ENCODE results near the gene ATAD3C. TPM values are rescaled to one million over a fixed set of nuclear protein-coding genes. Genes with fewer than 3 reads are reported as not detected.

ATAD3C gene
- total and polyA plus RNA-seq, 4 experiments from 2014 or later: 1.5 to 2.1 (median 1.7) TPM

GRCh38 chr1:1424707-1425106 lies 24.8 kb upstream of the ATAD3C start:
- H3K27ac Mint-ChIP-seq: no peak overlapping the region
- no peak for DNase-seq
- H3K9me3 Mint-ChIP-seq: no peaks in the 10 kb centered on the region
- Histone ChIP-seq H3K9me3 (ENCODE audit: control insufficient read depth in 1 of 2, low read length in 2 of 2) (no peaks in the 10 kb centered on the region), H3K27me3 (ENCODE audit: insufficient read depth, low read length) (no peaks in the 10 kb centered on the region), H3K36me3 (ENCODE audit: insufficient read depth, low read length) (no peaks in the 10 kb centered on the region), H3K4me1 (ENCODE audit: insufficient read depth, low read length) (no peaks in the 10 kb centered on the region), H3K4me3 (ENCODE audit: low read length in 2 of 2) (no peak overlapping the region), H3K27ac (ENCODE audit: low read depth, low read length) (no peak overlapping the region)
- intact Hi-C loops (cut with micrococcal nuclease): no loop called here
- peaks cover 17 to 22% of the 10 kb centered on the region in 2 donors for H3K27me3 Mint-ChIP-seq
- peaks cover 0 to 5% (median 2%) of the 10 kb centered on the region in 4 donors for H3K4me1 Mint-ChIP-seq
- no peaks in the 10 kb centered on the region for H3K36me3 Mint-ChIP-seq
- H3K4me3 Mint-ChIP-seq: peak overlapping the region in 1 of 8 donors; percentile 17
- POLR2A ChIA-PET (ENCODE audit: partially characterized antibody): no interaction called here
- CTCF ChIA-PET (ENCODE audit: partially characterized antibody): no interaction called here

- DNase-seq: no peak
- Mint-ChIP-seq H3K27ac (no peak overlapping the region), H3K36me3 (no peaks in the 10 kb centered on the region), H3K4me3 (no peak overlapping the region), H3K4me1 (peaks cover 0 to 5% (median 2%) of the 10 kb centered on the region in 4 donors), H3K27me3 (peaks cover 21 to 24% of the 10 kb centered on the region in 2 donors), H3K9me3 (no peaks in the 10 kb centered on the region)
- H3K27me3 ChIP-seq (ENCODE audit: insufficient read depth, low read length): no peaks in the 10 kb centered on the region
- CTCF ChIA-PET (ENCODE audit: partially characterized antibody): no interaction called here
- intact Hi-C loops (cut with micrococcal nuclease): no loop called here
- H3K27ac ChIP-seq (ENCODE audit: low read depth, low read length): no peak overlapping the region
- H3K4me3 ChIP-seq (ENCODE audit: low read length in 2 of 2): no peak overlapping the region
- H3K4me1 ChIP-seq (ENCODE audit: insufficient read depth, low read length): no peaks in the 10 kb centered on the region
- H3K36me3 ChIP-seq (ENCODE audit: insufficient read depth, low read length): no peaks in the 10 kb centered on the region
- H3K9me3 ChIP-seq (ENCODE audit: control insufficient read depth in 1 of 2, low read length in 2 of 2): no peaks in the 10 kb centered on the region
- POLR2A ChIA-PET (ENCODE audit: partially characterized antibody): no interaction called here
Observed at GRCh38 chr1:1425426-1425752, 24.1 kb upstream of the ATAD3C start.

- no peak overlapping the region for H3K27ac ChIP-seq (ENCODE audit: low read depth, low read length)
- H3K9me3 ChIP-seq (ENCODE audit: control insufficient read depth in 1 of 2, low read length in 2 of 2): no peaks in the 10 kb centered on the region
- H3K27me3 Mint-ChIP-seq: peaks cover 21 to 24% of the 10 kb centered on the region in 2 donors
- POLR2A ChIA-PET (ENCODE audit: partially characterized antibody): no interaction called here
- no peak overlapping the region for H3K4me3 ChIP-seq (ENCODE audit: low read length in 2 of 2)
- intact Hi-C loops (cut with micrococcal nuclease): no loop called here
- DNase-seq: no peak
- H3K4me3 Mint-ChIP-seq: no peak overlapping the region
- H3K27ac Mint-ChIP-seq: no peak overlapping the region
- CTCF ChIA-PET (ENCODE audit: partially characterized antibody): no interaction called here
- H3K4me1 Mint-ChIP-seq: peaks cover 0 to 5% (median 2%) of the 10 kb centered on the region in 4 donors
- no peaks in the 10 kb centered on the region for H3K27me3 ChIP-seq (ENCODE audit: insufficient read depth, low read length)
- no peaks in the 10 kb centered on the region for H3K36me3 ChIP-seq (ENCODE audit: insufficient read depth, low read length)
- H3K36me3 Mint-ChIP-seq: no peaks in the 10 kb centered on the region
- H3K9me3 Mint-ChIP-seq: no peaks in the 10 kb centered on the region
- H3K4me1 ChIP-seq (ENCODE audit: insufficient read depth, low read length): no peaks in the 10 kb centered on the region
Observed at GRCh38 chr1:1425753-1426495, 23.6 kb upstream of the ATAD3C start.

GRCh38 chr1:1426496-1427105 lies 22.9 kb upstream of the ATAD3C start:
- intact Hi-C loops (cut with micrococcal nuclease): no loop called here
- no peaks in the 10 kb centered on the region for H3K36me3 Mint-ChIP-seq
- H3K4me3 Mint-ChIP-seq: no peak overlapping the region
- peaks cover 21 to 24% of the 10 kb centered on the region in 2 donors for H3K27me3 Mint-ChIP-seq
- no peaks in the 10 kb centered on the region for H3K27me3 ChIP-seq (ENCODE audit: insufficient read depth, low read length)
- H3K4me1 Mint-ChIP-seq: peaks cover 0 to 5% (median 2%) of the 10 kb centered on the region in 4 donors
- no peak overlapping the region for H3K27ac ChIP-seq (ENCODE audit: low read depth, low read length)
- DNase-seq: no peak
- H3K4me3 ChIP-seq (ENCODE audit: low read length in 2 of 2): no peak overlapping the region
- no peak overlapping the region for H3K27ac Mint-ChIP-seq
- H3K36me3 ChIP-seq (ENCODE audit: insufficient read depth, low read length): no peaks in the 10 kb centered on the region
- ChIA-PET POLR2A (ENCODE audit: partially characterized antibody) (no interaction called here), CTCF (ENCODE audit: partially characterized antibody) (no interaction called here)
- H3K9me3 Mint-ChIP-seq: no peaks in the 10 kb centered on the region
- H3K4me1 ChIP-seq (ENCODE audit: insufficient read depth, low read length): no peaks in the 10 kb centered on the region
- H3K9me3 ChIP-seq (ENCODE audit: control insufficient read depth in 1 of 2, low read length in 2 of 2): no peaks in the 10 kb centered on the region

GRCh38 chr1:1427106-1427819 lies 22.2 kb upstream of the ATAD3C start:
- POLR2A ChIA-PET (ENCODE audit: partially characterized antibody): interaction anchor here (0.8 kb wide), 1 partner anchor 28 kb away, joined by 3 read pairs; the partner anchor contains the start of gene CCNL2
- H3K27me3 Mint-ChIP-seq: peaks cover 19 to 22% of the 10 kb centered on the region in 2 donors
- H3K36me3 Mint-ChIP-seq: no peaks in the 10 kb centered on the region
- no peak overlapping the region for H3K27ac Mint-ChIP-seq
- CTCF ChIA-PET (ENCODE audit: partially characterized antibody): no interaction called here
- no peaks in the 10 kb centered on the region for H3K9me3 ChIP-seq (ENCODE audit: control insufficient read depth in 1 of 2, low read length in 2 of 2)
- DNase-seq: peak in 1 of 5 donors; percentile 5
- H3K4me1 ChIP-seq (ENCODE audit: insufficient read depth, low read length): no peaks in the 10 kb centered on the region
- intact Hi-C loops (cut with micrococcal nuclease): no loop called here
- no peak overlapping the region for H3K4me3 ChIP-seq (ENCODE audit: low read length in 2 of 2)
- H3K27ac ChIP-seq (ENCODE audit: low read depth, low read length): no peak overlapping the region
- H3K4me1 Mint-ChIP-seq: peaks cover 0 to 5% (median 2%) of the 10 kb centered on the region in 4 donors
- H3K4me3 Mint-ChIP-seq: no peak overlapping the region
- no peaks in the 10 kb centered on the region for H3K27me3 ChIP-seq (ENCODE audit: insufficient read depth, low read length)
- H3K9me3 Mint-ChIP-seq: no peaks in the 10 kb centered on the region
- H3K36me3 ChIP-seq (ENCODE audit: insufficient read depth, low read length): no peaks in the 10 kb centered on the region

GRCh38 chr1:1427820-1428148 lies 21.7 kb upstream of the ATAD3C start:
- H3K27me3 Mint-ChIP-seq: peaks cover 18 to 22% of the 10 kb centered on the region in 2 donors
- no peaks in the 10 kb centered on the region for H3K4me1 ChIP-seq (ENCODE audit: insufficient read depth, low read length)
- POLR2A ChIA-PET (ENCODE audit: partially characterized antibody): interaction anchor here (0.8 kb wide), 1 partner anchor 29 kb away, joined by 3 read pairs; the partner anchor contains the start of gene CCNL2
- H3K4me1 Mint-ChIP-seq: peaks cover 0 to 5% (median 2%) of the 10 kb centered on the region in 4 donors
- no peaks in the 10 kb centered on the region for H3K27me3 ChIP-seq (ENCODE audit: insufficient read depth, low read length)
- no peak for DNase-seq
- no peak overlapping the region for H3K4me3 Mint-ChIP-seq
- intact Hi-C loops (cut with micrococcal nuclease): no loop called here
- H3K4me3 ChIP-seq (ENCODE audit: low read length in 2 of 2): no peak overlapping the region
- no peak overlapping the region for H3K27ac Mint-ChIP-seq
- no peak overlapping the region for H3K27ac ChIP-seq (ENCODE audit: low read depth, low read length)
- no peaks in the 10 kb centered on the region for H3K9me3 Mint-ChIP-seq
- H3K9me3 ChIP-seq (ENCODE audit: control insufficient read depth in 1 of 2, low read length in 2 of 2): no peaks in the 10 kb centered on the region
- no peaks in the 10 kb centered on the region for H3K36me3 Mint-ChIP-seq
- H3K36me3 ChIP-seq (ENCODE audit: insufficient read depth, low read length): no peaks in the 10 kb centered on the region
- CTCF ChIA-PET (ENCODE audit: partially characterized antibody): no interaction called here

GRCh38 chr1:1428174-1428573 lies 21.3 kb upstream of the ATAD3C start:
- intact Hi-C loops (cut with micrococcal nuclease): no loop called here
- H3K36me3 ChIP-seq (ENCODE audit: insufficient read depth, low read length): no peaks in the 10 kb centered on the region
- Mint-ChIP-seq H3K27me3 (peaks cover 18 to 21% of the 10 kb centered on the region in 2 donors), H3K4me3 (peak overlapping the region in 6 of 8 donors; percentile 15 to 78 (median 60)), H3K36me3 (no peaks in the 10 kb centered on the region), H3K27ac (peak overlapping the region in 2 of 7 donors; percentile 27 to 47), H3K4me1 (peaks cover 0 to 5% (median 2%) of the 10 kb centered on the region in 4 donors), H3K9me3 (no peaks in the 10 kb centered on the region)
- no peaks in the 10 kb centered on the region for H3K9me3 ChIP-seq (ENCODE audit: control insufficient read depth in 1 of 2, low read length in 2 of 2)
- no peak overlapping the region for H3K27ac ChIP-seq (ENCODE audit: low read depth, low read length)
- ChIA-PET CTCF (ENCODE audit: partially characterized antibody) (interaction anchor here (1.2 to 1.7 kb wide), 2 partner anchors 12 to 13 kb away, joined by 3 to 5 read pairs; no protein-coding TSS in a partner anchor), POLR2A (ENCODE audit: partially characterized antibody) (interaction anchor here (0.8 kb wide), 1 partner anchor 29 kb away, joined by 3 read pairs; the partner anchor contains the start of gene CCNL2)
- peak in 1 of 5 donors; percentile 33 for DNase-seq
- no peaks in the 10 kb centered on the region for H3K4me1 ChIP-seq (ENCODE audit: insufficient read depth, low read length)
- H3K27me3 ChIP-seq (ENCODE audit: insufficient read depth, low read length): no peaks in the 10 kb centered on the region
- no peak overlapping the region for H3K4me3 ChIP-seq (ENCODE audit: low read length in 2 of 2)
